ENCODE measurements around the gene GPRC5B. TPM values are rescaled to one million over a fixed set of nuclear protein-coding genes. Genes with fewer than 3 reads are reported as not detected.

The GPRC5B gene
- total RNA-seq, 4 donors from 2014 or later = 19.9 to 34.1 (median 27.7) TPM

DNA sequence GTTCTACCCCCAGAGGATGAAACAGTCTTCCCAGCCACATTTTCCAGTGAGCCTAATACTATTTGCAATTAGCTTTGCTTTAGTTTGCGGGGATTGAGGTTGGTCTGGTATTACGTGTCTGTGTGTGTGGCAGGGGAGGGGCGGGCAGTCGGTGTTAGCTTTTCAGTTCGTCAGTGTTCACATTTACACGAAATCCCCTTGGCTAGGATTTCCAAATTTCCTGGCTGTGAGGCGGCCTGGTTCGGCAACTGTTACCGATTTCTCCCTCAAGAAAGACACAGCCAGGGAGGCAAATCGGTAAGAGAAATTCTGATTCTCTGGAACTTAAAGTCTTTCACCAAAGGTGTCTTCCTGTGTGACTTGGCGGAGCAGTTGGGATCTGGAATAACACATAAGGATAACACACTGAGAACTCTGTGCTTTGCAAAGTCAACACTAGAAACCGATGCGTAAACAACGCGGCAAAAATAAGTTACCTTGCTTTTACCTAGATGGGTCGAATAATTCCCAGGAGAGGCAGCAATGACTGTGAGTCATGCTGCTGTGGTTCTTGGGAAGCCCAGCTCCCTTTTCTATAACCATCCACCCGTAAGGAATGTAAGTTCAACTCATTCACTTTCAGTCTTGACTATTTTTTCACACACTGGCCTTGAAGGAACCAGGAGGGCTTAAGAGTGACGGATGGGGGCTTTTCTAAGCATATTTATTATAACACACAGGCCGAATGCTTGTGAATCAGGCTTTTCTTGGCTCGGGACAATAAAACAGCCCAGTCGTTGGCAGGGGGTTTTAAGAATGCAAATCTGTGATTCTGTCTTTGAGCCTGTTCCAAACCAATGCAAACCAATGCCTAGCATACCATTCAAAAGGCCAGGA lies 24.2 kb downstream of the GPRC5B start:
- H3K4me1 ChIP-seq = peaks cover 19 to 35% of the 10 kb centered on the region in 2 donors
- peak overlapping the region; percentile 81 to 82 (median 81) for H3K27ac ChIP-seq
- WGBS, 2 donors = 39 to 49% methylated on average over 21 of the region's 21 CpGs
- peak; percentile 63 to 64 for DNase-seq
- TF ChIP-seq, protein P1, sequence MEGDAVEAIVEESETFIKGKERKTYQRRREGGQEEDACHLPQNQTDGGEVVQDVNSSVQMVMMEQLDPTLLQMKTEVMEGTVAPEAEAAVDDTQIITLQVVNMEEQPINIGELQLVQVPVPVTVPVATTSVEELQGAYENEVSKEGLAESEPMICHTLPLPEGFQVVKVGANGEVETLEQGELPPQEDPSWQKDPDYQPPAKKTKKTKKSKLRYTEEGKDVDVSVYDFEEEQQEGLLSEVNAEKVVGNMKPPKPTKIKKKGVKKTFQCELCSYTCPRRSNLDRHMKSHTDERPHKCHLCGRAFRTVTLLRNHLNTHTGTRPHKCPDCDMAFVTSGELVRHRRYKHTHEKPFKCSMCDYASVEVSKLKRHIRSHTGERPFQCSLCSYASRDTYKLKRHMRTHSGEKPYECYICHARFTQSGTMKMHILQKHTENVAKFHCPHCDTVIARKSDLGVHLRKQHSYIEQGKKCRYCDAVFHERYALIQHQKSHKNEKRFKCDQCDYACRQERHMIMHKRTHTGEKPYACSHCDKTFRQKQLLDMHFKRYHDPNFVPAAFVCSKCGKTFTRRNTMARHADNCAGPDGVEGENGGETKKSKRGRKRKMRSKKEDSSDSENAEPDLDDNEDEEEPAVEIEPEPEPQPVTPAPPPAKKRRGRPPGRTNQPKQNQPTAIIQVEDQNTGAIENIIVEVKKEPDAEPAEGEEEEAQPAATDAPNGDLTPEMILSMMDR (IDR thresholded peaks at IDR 0.05) = no peak
- TF ChIP-seq POLR2A (IDR thresholded peaks at IDR 0.05) = peak in 1 of 2 donors; percentile 28
- no peak overlapping the region for H3K4me3 ChIP-seq (replicated peaks in 1 of 3)
- peaks cover 0 to 6% of the 10 kb centered on the region in 2 donors for H3K36me3 ChIP-seq
- intact Hi-C loops (cut with DNase I) = no loop called here
- H3K27me3 ChIP-seq = no peaks in the 10 kb centered on the region
- H3K9me3 ChIP-seq = no peaks in the 10 kb centered on the region

DNA sequence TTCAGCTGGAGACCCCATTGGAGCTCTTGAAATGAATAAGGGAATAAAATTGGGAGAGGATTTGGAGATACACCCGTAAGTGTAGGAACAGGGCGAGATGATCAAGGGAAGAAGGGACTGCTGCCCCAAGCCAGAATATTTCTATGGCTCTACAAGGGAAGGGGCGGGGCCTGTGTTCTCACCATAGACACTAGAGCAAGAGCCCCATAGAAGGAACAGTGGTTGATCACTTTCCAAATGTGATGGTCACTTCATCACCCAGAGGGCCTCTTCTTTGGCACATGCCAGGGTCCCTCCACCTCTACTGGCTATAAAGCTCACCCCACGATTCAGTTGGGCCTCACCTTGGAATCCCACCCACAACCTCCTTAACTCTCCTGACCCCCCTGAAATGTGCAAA lies 25.0 kb downstream of the GPRC5B start:
- Histone ChIP-seq H3K27ac (peak overlapping the region; percentile 81 to 82 (median 81)), H3K27me3 (no peaks in the 10 kb centered on the region), H3K36me3 (peaks cover 0 to 6% of the 10 kb centered on the region in 2 donors), H3K9me3 (no peaks in the 10 kb centered on the region), H3K4me1 (peaks cover 15 to 30% of the 10 kb centered on the region in 2 donors), H3K4me3 (replicated peaks in 1 of 3) (no peak overlapping the region)
- no peak for DNase-seq
- TF ChIP-seq, protein P1 (IDR thresholded peaks at IDR 0.05) = no peak
- TF ChIP-seq POLR2A (IDR thresholded peaks at IDR 0.05) = no peak
- intact Hi-C loops (cut with DNase I) = no loop called here
- WGBS, 2 donors = 91 to 92% methylated on average over 4 of the region's 4 CpGs

DNA sequence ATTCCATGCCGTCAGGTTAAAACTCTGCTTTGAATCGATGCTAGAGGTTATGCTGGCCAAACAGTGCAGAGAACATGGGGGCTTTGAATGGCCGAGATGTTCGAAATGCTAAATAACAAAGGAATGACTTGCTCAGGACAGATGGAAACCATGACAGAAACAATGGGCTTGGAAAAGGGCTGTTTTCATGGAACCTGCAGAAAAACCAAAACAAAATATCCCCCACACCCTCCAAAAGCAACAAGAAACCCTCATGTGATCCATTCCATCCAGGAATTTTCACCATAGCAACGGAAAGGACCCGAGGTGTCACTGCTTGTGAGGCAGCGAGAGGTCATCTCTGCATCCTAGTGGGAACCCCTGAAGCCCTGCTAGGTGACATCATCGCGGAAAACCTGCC lies 25.5 kb downstream of the GPRC5B start:
- peaks cover 15 to 30% of the 10 kb centered on the region in 2 donors for H3K4me1 ChIP-seq
- TF ChIP-seq, protein P1 (IDR thresholded peaks at IDR 0.05) = no peak
- TF ChIP-seq POLR2A (IDR thresholded peaks at IDR 0.05) = no peak
- no peaks in the 10 kb centered on the region for H3K9me3 ChIP-seq
- WGBS, 2 donors = 89 to 95% methylated on average over 9 of the region's 9 CpGs
- no peak for DNase-seq
- intact Hi-C loops (cut with DNase I) = no loop called here
- peak overlapping the region in 1 of 3 donors; percentile 81 for H3K27ac ChIP-seq
- peaks cover 0 to 6% of the 10 kb centered on the region in 2 donors for H3K36me3 ChIP-seq
- H3K4me3 ChIP-seq (replicated peaks in 1 of 3) = no peak overlapping the region
- no peaks in the 10 kb centered on the region for H3K27me3 ChIP-seq

DNA sequence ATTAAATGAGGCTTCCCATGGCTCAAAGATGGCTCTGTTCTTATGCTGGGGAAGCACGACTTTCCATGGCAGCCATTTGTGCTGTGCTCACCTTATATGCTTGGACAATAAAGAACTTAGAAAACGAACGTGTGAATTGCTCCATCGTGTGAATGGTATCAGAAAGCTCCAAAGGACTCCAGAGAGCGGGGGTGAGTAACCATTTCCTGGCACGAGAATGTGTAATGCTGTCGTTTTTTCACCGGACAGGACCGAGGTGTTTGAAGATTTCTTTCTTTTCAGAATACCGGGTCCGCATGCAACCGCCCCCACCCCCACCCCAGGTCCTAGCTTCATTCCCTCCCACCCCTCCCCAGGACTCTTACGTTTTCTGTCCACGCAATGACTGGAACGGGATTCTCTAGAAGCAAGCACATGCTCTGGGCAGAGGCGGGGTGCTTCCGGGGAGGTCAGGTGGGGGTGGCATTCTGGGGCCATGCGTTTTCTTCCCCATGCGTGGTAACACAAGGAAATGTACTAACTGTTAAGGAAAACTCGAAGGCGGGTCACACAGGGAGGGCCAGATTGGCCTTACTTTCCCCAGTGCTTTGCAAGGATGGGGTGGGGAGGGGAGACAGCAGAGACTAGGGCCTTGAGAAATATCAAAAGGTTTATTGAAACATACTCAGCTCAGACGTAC lies 26.2 kb downstream of the GPRC5B start:
- Histone ChIP-seq H3K4me1 (peaks cover 15 to 30% of the 10 kb centered on the region in 2 donors), H3K27me3 (no peaks in the 10 kb centered on the region), H3K36me3 (peaks cover 0 to 6% of the 10 kb centered on the region in 2 donors), H3K9me3 (no peaks in the 10 kb centered on the region), H3K4me3 (replicated peaks in 1 of 3) (no peak overlapping the region), H3K27ac (no peak overlapping the region)
- intact Hi-C loops (cut with DNase I) = no loop called here
- DNase-seq = no peak
- TF ChIP-seq, protein P1 (IDR thresholded peaks at IDR 0.05) = no peak
- no peak for TF ChIP-seq POLR2A (IDR thresholded peaks at IDR 0.05)
- WGBS, 2 donors = 87 to 92% methylated on average over 22 of the region's 22 CpGs

Measured in thyroid gland (tissue), 4 donors.